RWPE1 (cell line): Measurements from ENCODE around the gene PALLD.

Experiments used
- CTCF ChIA-PET: fragments of 350-600 bp; sonication (Branson Sonifier 250); formaldehyde crosslinking; extraction: SDS; loops from one replicate; lab custom pipeline; 2021; lab: Yijun Ruan, JAX
- POLR2A ChIA-PET: fragments of 400-600 bp; formaldehyde crosslinking; extraction: SDS; loops from one replicate; lab custom pipeline; 2020; ENCODE audit warnings: antibody characterized with exemption; ENCODE audit not compliant: low non-redundant PET; lab: Yijun Ruan, JAX
- DNase-seq: peaks from one replicate; pipeline ENCODE4 v3.0.0; 2012; ENCODE audit warnings: low spot score
- H3K27ac ChIP-seq: fragments of 450-650 bp; 2 replicates; pipeline ENCODE4 v1.5.1; 2017
- TF ChIP-seq, protein P1 (sequence below): fragments of 450-650 bp; conservative IDR thresholded peaks from 2 replicates; pipeline ENCODE4 v1.5.1; 2017; ENCODE audit warnings: low read depth, mild to moderate bottlenecking

The PALLD gene

DNA sequence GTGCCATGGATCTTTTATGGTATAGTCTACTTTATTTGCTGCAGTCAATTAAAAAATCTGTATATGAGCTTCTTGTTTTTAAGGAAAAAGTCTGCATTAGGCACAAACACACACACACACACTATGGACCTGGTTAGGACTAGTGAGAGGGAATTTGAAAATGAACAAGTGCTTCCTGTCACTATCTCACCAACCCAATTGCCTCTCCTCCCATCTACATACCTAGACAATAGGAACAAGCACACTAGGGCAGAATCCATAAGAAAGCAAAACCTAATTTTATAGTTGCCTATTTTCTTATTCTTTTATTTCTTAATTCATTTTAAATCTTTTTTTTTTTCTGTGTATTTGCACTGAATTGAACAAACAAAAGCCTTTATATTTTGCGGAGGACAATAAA is 22.7 kb downstream of the PALLD start:
- no peak for DNase-seq
- TF ChIP-seq, protein P1, sequence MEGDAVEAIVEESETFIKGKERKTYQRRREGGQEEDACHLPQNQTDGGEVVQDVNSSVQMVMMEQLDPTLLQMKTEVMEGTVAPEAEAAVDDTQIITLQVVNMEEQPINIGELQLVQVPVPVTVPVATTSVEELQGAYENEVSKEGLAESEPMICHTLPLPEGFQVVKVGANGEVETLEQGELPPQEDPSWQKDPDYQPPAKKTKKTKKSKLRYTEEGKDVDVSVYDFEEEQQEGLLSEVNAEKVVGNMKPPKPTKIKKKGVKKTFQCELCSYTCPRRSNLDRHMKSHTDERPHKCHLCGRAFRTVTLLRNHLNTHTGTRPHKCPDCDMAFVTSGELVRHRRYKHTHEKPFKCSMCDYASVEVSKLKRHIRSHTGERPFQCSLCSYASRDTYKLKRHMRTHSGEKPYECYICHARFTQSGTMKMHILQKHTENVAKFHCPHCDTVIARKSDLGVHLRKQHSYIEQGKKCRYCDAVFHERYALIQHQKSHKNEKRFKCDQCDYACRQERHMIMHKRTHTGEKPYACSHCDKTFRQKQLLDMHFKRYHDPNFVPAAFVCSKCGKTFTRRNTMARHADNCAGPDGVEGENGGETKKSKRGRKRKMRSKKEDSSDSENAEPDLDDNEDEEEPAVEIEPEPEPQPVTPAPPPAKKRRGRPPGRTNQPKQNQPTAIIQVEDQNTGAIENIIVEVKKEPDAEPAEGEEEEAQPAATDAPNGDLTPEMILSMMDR: no peak
- ChIA-PET POLR2A (no interaction called here), CTCF (no interaction called here)
- H3K27ac ChIP-seq: no peak overlapping the region

DNA sequence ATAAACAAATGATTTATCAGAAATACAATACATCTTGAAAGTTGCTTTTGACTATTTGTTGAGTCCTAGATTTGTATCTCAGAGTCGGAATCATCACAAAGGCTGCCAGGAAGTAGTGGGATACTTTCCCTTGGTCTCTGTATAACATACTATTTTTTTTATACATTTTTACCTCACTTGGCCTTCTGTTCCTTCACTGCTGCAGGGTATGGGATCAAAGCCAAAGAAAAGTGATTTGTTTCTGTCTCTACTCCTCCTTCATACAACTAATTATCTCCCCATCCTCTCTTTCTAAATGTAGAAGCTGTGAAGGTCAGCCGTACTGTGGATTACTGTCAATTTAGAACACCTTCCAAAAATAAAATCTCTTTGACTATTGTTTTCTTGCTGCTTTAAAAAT is 24.9 kb downstream of the PALLD start:
- TF ChIP-seq, protein P1: no peak
- no peak for DNase-seq
- CTCF ChIA-PET: no interaction called here
- no peak overlapping the region for H3K27ac ChIP-seq
- POLR2A ChIA-PET: no interaction called here

DNA sequence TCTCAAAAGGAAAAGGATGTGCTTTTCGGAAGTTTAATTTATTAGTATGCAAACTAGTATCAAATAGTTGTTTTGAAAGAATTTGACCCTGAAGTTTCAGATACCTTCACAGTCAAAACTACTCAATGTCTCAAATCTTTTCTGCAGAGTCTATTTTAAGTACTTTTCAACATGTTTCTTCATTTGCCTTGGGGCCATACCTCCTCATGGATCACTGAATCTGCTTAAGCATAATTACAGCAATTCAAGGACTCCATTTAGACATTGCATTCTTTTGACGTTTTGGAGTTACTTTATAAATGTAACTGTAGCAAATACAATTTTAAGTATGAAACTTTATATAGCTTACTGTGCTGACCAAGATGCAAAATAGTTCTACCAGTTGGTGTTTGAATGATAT is 25.5 kb downstream of the PALLD start:
- ChIA-PET CTCF (no interaction called here), POLR2A (no interaction called here)
- no peak overlapping the region for H3K27ac ChIP-seq
- no peak for DNase-seq
- TF ChIP-seq, protein P1: no peak

GRCh38 chr4:168522829-168523489 is 26.1 kb downstream of the PALLD start:
- no peak for DNase-seq
- H3K27ac ChIP-seq: no peak overlapping the region
- POLR2A ChIA-PET: no interaction called here
- TF ChIP-seq, protein P1: no peak
- CTCF ChIA-PET: interaction anchor here (0.5 kb wide), 1 partner anchor 188 kb away, joined by 3 read pairs; no protein-coding TSS in a partner anchor

DNA sequence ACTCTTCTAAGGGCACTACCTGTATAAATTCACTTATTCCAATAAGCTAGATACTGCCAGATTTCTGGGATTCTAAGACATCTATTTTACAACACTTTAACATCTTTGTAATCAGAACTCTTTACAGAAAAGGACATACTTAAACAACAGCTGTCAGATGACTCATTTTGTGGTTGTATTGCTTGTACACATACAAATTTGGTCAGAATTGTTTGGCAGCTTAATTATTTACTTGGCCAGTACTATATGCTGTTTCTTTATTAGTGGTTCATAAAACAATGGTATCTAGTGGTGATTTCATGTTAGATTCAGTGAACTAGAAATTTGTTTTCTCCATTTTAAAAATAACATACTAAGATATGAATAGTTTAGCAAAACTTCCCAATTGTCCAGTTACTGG is 27.2 kb downstream of the PALLD start:
- TF ChIP-seq, protein P1: no peak
- H3K27ac ChIP-seq: no peak overlapping the region
- ChIA-PET POLR2A (no interaction called here), CTCF (no interaction called here)
- DNase-seq: peak; percentile 16

DNA sequence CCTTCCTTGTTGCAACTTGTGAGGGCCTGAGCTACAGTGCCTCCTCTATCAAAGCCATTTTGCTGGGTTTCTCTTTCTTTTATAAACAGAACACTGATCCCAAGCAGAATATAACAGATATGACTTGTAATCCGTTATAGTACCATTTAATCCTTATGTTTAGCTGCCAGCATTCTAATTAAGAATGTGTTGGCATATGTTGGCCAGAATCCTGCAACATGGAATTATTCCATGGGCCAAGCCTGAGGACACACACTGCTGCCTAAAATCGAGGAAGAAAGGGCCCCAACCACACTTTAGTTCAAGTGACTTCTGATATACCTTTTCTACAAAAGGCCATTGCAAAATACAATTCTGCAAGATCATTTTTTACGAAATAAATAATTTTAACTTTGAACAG is 28.0 kb downstream of the PALLD start:
- ChIA-PET CTCF (no interaction called here), POLR2A (no interaction called here)
- no peak for DNase-seq
- H3K27ac ChIP-seq: no peak overlapping the region
- TF ChIP-seq, protein P1: no peak
